ENCODE measurements around the gene CAVIN1.
"Not testable (repeated sequence)": the region's sequence is repeated elsewhere in the genome, so short reads cannot be mapped to it uniquely, and the experiment has no call there.

Gene CAVIN1

DNA sequence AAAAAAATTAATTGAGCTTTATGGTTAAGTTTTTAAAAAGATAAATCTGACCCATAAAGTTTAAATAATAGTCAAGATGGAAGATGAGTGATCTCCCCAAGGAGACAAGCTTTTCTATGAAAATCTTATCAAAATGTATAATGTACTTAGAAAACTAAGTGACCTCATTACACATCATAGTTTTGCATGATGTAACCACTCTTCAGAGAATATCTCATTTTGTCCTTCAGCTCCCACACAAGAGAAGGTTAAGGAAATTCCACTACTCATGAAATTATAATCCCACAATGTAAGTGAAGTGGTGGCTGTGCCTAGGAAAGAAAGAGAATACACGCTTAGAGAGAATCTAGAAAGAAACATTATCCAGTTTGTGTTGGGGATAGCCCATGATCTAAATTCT, 49.2 kb downstream of the CAVIN1 start:
- no peak for DNase-seq

DNA sequence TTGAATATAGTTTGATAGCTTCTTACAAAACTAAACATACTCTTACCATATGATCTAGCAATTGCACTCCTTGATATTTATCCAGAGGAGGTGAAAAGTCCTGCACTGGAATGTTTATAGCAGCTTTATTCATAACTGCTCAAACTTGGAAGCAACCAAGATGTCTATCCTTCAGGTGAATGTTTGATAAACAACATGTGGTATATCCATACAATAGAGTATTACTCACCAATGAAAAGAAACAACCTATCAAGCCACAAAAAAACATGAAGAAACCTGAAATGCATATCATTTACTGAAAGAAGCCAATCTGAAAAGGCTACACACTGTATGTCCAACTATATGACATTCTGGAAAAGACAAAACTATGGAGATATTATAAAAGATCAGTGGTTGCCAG, 50.9 kb downstream of the CAVIN1 start:
- DNase-seq: no peak

DNA sequence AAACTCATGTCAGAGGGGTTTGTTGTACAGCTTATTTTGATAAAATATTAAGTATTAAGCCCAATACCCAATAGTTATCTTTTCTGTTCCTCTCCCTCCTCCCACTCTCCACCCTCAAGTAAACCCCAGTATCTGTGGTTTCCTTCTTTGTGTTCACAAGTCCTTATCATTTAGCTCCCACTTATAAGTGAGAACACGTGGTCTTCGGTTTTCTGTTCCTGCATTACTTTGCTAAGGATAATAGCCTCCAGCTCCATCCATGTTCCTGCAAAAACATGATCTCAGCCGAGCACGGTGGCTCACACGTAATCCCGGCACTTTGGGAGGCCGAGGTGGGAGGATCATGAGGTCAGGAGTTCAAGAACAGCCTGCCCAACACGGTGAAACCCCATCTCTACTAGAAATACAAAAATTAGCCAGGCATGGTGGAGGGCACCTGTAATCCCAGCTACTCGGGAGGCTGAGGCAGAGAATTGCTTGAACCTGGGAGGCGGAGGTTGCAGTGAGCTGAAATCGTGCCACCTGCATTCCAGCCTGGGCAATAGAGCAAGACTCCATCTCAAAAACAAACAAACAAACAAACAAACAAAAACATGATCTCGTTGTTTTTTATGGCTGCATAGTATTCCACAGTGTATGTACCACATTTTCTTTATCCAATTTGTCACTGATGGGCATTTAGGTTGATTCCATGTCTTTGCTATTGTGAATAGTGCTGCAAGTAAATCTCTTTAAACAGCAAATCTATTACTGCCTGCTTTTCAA, 54.1 kb downstream of the CAVIN1 start:
- not testable (repeated sequence) for DNase-seq

DNA sequence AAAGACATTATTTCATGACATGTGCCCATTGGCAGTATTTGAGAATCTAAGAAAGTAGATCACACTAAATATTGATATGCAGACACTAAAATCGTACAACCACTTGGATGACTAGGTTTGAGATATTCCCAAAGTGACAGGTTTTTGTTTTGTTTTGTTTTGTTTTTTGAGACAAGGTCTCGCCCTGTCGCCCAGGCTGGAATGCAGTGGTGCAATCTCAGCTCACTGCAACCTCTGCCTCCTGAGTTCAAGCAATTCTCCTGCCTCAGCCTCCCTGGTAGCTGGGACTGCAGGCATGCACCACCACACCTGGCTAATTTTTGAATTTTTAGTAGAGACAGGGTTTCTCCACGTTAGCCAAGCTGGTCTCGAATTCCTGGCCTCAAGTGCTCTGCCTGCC, 54.7 kb downstream of the CAVIN1 start:
- DNase-seq: not testable (repeated sequence)

DNA sequence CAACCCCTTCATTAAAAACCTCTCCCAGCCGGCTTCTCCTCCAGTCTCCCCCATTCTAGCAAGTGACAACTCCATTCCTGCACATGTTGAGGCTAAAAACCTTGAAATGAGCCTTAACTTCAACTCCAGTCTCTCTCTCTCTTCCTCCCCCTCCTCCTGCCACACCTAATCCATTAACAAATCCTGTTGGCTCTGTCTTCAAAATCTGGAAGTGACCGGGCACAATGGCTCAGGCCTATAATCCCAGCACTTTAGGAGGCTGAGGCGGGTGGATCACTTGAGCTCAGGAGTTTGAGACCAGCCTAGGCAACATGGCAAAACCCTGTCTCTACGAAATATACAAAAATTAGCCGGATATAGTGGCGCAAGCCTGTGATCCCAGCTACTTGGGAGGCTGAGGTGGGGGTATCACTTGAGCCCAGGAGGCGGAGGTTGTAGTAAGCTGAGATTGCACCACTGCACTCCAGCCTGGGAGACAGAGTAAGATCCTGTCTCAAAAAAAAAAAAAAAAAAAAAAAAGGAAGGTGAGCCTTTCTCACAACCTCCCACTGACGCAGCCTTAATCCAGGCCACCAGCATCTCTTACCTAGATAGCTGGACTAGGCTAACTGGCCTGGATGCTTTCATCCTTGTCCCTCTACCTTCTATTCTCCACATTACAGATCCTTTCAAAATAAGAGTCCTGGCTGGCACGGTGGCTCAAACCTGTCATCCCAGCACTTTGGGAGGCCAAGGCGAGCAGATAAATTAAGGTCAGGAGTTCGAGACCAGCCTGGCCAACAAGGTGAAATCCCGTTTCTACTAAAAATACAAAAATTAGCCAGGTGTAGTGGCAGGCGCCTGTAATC, 56.7 kb downstream of the CAVIN1 start:
- DNase-seq: peak in 3 of 4 experiments; percentile 30 to 49 (median 37)

DNA sequence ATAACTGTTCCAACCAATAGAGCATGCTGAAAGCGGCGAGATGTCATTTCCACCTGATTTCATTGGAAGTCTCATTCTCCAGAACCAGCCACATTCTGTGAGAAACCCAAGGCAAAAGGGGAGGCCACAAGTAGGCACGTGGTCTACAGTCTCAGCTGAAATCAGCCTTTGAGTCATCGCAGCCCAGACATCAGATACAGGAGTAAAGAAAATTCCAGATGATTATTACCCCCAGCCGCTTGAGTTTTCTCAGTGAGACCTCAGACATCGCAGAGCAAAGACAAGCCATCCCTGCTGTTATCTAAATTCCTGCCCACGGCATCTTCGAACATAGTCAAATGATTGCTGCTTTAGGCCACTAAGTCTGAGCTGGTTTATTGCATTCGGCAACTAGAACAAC, 57.9 kb downstream of the CAVIN1 start:
- no peak for DNase-seq

DNA sequence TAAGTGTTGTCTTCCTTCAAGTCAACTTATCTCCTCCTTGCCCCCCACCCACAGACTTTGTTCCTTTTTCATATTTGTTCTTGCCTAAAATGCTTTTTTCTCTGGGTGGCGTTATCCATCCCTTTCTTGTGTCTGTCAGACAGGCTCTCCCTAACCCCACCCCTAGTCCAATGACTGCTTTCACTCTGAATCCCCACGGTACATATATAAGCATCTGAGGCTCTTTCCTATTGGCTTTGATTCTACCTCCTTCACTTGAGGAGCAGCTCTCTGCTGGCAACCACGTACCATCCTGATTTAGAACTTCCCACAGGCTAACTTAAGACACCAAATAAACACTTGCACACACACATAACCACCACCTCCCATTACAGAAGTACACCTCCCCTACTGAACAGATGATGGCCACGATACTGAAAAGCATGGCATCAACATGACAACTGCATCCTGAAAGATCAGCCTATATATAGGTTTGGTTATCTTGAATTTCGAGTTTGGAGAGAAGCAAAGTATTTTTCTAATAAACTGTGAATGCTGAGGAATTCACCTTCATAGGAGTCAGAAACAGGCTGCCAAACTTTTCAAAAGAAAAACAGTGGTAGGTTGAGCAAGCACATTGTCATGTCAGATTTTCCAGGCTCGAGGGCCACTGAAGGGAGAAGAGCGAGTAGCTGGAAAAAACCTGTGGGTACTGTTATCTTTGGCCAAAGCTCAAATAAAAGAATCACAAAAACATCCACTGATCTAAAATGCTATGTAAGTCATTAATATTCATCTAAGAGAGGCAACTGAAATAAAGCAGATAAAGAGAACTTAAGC, 59.1 kb downstream of the CAVIN1 start:
- no peak for DNase-seq

DNA sequence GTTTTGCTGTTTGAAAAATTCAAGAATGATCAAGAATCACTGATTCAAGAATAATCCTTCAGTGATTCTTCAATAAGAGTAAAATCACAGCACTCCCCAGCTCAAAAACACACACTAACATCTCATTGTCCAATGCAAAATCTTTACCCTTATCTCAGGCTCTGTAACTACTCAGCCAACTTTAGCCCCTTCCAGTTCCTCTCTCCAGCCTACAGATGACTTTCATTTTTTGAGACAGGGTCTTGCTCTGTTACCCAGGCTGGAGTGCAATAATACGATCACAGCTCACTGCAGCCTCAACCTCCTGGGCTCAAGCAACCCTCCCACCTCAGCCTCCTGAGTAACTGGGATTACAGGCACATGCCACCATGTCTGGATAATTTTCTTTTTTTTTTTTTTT, 59.8 kb downstream of the CAVIN1 start:
- DNase-seq: no peak

DNA sequence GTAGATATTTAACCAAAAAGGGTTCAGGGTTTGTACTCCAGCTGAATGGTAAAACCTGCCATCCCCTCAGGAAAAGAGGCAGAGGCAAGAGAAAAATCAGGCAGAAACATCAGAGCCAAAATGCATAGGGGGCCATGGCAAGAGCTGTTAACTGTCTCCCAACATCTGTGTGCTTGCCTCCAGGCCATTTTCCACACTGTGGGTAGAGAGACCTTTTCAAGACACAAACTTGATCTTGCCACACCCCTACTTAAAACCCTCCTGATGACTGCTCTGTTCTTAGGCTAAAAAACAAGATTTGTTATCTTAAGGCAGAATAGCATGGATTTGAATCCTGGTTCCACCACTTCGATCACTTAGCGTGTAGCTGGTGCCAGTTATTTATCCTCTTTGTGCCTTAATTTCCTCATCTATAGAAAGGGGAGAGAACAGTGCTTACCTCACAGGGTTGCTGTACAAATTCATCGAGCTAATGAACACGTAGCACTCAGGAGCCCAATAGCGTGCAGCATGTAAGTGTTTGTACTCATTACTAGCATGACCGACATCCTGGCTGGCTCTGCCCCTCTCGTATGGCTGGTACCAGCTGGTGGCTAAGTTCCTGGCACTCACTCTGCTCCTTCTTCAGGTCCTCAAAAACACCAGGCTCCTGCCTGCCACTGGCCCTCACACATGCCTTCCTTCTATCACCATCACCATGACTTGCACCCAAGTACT, 60.7 kb downstream of the CAVIN1 start:
- DNase-seq: no peak

DNA sequence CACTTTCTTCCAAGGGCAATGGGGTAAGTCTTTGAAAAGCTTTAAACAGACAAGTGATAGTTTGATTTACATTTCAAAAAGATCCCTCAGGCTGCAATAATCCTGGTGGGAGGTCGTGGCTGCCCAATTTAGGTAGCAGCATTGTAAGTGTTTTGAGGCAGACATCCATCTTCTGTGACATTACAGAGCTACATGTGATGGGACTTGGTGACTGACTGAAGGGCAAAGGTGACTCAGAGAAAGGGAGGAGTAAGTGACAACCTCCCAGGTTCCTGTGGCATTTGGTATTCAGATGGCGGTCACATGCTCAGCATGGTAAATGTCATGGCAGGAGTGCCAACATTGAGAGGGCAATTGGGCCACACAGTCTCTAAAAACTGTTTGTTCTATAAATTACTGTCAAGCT, 61.3 kb downstream of the CAVIN1 start:
- peak; percentile 11 to 52 (median 26) for DNase-seq

DNA sequence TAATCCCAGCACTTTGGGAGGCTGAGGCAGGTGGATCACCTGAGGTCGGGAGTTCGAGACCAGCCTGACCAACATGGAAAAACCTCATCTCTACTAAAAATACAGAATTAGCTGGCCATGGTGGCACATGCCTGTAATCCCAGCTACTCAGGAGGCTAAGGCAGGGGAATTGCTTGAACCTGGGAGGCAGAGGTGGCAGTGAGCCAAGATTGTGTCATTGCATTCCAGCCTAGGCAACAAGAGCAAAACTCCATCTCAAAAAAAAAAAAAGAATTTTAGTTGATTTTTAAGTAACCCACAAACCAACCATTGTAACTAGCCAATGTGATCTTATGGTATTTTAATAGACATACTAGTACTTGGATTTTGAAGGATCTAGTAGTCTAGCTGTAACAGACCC, 62.7 kb downstream of the CAVIN1 start:
- DNase-seq: not testable (repeated sequence)

DNA sequence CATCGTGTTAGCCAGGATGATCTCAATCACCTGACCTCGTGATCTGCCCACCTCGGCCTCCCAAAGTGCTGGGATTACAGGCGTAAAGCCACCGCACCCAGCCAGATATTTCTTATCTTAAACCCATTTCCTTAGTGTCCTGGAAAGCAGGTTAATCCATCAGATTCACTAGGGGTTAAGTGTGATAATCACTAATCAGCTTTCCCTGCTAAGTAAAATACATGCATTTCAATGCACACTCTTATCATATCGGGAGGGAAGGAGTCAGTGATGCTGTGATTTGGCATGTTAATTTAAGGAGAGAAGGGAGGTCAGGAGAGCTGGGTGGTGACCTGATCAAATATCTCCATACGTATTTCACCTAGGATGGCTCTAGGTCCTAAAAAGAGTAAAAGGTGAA, 63.9 kb downstream of the CAVIN1 start:
- DNase-seq: no peak

DNA sequence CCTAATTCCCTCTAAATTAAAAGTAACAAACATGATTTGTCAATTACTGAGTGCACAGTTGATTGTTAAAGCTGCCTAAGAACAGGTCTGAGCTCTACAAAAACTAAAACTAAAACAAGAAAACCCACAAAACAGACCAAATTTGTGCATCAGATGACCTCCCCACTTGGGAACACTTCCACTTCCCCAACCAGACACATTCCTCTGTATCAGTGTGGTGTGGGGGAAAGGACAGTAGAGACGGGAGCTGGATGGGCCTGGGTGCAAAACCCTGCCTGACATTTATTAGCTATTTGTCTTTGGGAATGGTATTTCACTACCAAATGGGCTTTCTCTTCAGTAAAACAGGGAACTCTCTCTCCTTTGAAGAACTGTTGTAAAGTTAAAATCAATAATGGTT, 64.6 kb downstream of the CAVIN1 start:
- peak in 2 of 4 experiments; percentile 37 to 54 for DNase-seq

DNA sequence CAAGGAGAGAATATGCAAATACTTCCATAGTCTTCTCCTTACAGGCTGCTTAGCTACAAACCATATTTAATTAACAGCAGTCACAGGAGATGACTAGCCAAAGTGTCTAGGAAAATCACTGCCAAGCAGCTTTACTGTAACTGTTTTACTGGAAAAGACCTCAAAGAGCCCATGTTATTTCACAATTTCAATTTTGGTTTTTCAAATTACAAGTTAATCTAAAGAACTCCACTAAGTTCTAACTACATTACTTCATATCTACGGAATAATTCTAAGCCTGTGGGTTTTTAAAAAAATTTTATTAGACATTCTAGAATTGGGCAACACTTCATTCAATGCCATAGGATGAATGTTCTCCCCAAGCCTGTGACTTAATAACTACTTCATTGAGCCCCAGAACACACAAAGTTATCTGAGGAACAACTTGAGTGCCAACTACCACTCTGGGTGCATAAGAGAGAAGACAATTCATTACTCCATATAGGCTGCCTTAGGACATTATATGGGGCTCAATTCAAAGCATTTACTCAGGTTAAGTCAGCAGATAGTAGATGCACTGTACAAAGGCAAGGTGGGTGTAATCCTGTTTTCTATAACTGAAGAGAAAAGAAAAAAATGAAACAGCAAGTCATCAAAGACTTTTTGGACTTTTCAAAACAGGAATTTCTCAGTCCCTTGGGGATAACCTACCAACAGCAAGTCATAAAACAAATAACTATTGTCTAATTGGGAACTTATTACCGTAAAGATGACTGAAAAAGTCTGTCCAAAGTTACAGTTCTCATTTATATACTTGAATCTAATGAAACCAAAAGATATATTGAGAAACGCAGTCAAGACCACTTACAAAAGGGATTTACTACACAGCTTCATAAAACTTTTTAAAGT, 67.9 kb downstream of the CAVIN1 start:
- DNase-seq: no peak

All from suppressor macrophage (primary cell).